22Rv1 (cell line): ENCODE data around the gene MTMR12.
"Not testable (repeated sequence)": the region's sequence is repeated elsewhere in the genome, so short reads cannot be mapped to it uniquely, and the experiment has no call there.

ENCODE experiments used
- H3K27ac ChIP-seq: fragments of 450-650 bp; 2 replicates; pipeline ENCODE4 v1.5.1; 2017
- ZFX ChIP-seq: fragments of 450-650 bp; IDR thresholded peaks from 2 replicates; pipeline ENCODE4 v1.6.1; 2017; ENCODE audit warnings: antibody characterized with exemption, borderline replicate concordance
- TF ChIP-seq, protein P1 (sequence below): fragments of 450-650 bp; IDR thresholded peaks from 2 replicates; pipeline ENCODE4 v1.5.1; 2017; ENCODE audit warnings: mild to moderate bottlenecking

The MTMR12 gene

DNA sequence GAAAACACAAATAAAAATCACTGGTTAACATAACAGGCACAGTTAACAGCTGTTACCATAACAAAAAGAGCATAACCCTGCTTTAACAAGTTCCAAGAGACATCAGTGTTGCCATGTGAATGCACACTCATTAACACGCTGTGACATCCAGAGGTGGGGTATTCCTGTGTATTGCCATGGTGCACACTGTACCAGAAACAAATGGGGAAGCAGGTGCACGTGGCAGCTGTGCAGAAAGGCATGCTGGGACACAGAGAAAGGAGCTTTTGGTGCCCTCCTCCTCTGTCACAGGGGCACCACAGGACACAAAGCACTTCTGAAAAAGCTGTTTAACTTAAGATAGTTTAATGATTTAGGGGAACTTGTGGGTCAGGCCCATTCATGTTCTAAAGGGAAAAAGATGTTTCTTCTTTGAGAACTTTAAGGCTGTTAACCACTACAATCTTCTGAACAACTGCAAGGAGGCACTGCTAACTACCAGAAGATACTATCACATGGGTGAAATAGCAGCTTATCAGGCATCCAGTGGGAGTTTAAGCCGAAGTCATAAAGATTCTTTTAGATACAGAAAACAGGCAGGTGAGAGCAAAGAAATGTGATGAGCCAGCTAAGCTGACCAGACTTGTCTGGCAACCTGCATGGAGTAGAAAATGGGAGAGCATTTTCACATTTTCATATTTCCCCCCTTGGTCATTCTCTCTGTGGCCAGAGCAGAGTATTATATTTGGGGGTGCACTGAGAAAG lies 82.2 kb downstream of the MTMR12 start:
- H3K27ac ChIP-seq, result peak overlapping the region; percentile 5; the same call in 1 of the 2 replicates
- TF ChIP-seq ZFX, result no peak
- TF ChIP-seq, protein P1, sequence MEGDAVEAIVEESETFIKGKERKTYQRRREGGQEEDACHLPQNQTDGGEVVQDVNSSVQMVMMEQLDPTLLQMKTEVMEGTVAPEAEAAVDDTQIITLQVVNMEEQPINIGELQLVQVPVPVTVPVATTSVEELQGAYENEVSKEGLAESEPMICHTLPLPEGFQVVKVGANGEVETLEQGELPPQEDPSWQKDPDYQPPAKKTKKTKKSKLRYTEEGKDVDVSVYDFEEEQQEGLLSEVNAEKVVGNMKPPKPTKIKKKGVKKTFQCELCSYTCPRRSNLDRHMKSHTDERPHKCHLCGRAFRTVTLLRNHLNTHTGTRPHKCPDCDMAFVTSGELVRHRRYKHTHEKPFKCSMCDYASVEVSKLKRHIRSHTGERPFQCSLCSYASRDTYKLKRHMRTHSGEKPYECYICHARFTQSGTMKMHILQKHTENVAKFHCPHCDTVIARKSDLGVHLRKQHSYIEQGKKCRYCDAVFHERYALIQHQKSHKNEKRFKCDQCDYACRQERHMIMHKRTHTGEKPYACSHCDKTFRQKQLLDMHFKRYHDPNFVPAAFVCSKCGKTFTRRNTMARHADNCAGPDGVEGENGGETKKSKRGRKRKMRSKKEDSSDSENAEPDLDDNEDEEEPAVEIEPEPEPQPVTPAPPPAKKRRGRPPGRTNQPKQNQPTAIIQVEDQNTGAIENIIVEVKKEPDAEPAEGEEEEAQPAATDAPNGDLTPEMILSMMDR, result no peak

DNA sequence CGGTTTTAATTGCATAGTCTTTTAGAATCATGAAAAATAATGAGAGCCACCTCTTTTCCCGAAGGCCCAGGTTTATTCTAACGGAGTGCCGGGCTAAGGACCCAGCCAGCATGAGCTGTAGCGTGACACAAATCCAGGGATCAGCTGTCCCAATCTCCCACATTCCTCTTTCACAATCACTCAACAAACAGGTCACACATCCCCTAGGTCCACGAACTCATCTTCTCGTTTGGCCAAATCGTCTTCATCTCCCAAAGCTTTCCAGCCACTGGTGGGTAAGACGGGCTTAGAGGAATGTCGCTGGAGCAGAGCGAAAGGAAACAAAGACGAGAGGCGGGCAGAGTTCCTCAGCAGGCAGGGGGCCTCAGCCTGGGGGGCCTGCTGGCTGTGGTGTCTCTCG lies 83.2 kb downstream of the MTMR12 start:
- no peak overlapping the region for H3K27ac ChIP-seq
- TF ChIP-seq, protein P1, result no peak
- no peak for TF ChIP-seq ZFX

DNA sequence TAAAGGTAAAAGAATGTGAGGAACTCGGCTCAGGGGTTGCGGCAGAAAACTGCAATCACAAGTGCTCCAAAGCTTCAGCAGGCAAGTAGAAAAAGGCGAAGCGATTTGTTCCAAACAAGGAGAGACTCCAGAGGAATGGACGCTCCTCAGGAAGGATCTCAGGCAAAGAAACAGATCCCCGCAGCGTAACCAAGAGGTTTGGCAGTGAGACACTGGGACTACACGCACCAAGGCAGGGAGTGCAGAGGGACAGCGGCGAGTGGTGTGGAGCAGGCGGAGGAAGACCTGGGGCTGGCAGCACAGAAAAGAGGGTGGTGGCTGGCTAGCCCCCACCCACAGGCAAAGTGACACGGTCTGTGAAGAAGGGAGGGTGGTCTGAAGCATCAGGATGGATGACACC lies 83.9 kb downstream of the MTMR12 start:
- H3K27ac ChIP-seq, result no peak overlapping the region
- TF ChIP-seq, protein P1, result no peak

DNA sequence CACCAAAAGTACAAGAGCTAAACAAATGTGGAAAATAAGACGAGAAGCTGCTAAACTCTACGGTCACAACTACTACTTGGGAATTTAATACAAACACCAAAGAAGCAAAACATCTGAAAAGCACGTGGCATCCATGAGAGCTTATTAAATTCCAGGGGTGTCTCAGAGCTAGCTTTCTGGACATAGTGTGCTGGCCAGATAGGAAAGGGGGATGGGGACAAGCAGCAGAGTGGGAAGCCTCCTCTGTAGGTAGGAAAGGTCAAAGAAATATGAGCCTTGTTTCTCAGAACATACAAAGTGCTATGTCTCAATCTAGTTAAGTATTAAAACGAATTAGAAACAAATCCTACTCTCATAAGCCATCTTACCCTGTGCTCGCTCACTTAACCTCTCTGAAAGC lies 87.3 kb downstream of the MTMR12 start:
- TF ChIP-seq, protein P1, result no peak
- no peak for TF ChIP-seq ZFX
- no peak overlapping the region for H3K27ac ChIP-seq

DNA sequence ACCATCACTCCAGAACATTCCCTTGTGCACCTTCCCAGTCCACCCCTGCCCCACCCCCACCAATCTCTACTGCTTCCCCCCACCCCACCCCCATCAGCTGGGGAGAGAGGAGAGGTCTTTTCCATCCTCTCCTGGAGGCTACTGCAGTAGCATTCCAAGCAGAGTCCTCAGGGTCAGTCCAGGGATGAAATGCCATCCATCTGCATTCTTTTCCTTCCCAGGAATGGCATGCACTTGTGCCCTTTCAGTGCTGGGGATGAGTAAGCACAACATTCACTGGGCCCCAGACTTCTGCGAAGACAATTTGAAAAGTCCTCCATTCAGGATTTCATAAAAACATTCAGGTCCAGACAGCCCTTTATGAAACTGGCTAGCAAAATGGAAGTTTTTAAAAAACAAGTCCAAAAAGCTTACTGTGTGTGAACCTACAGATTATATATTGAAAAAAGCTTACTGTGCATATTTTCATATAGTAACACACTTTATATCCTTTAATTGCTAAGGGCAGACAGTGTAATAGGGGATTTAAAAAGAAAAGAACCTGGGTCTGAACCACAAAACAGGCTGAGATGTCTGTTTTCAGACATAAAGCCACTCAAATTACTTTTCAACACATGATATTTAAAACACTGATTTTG lies 88.6 kb downstream of the MTMR12 start:
- H3K27ac ChIP-seq, result no peak overlapping the region

DNA sequence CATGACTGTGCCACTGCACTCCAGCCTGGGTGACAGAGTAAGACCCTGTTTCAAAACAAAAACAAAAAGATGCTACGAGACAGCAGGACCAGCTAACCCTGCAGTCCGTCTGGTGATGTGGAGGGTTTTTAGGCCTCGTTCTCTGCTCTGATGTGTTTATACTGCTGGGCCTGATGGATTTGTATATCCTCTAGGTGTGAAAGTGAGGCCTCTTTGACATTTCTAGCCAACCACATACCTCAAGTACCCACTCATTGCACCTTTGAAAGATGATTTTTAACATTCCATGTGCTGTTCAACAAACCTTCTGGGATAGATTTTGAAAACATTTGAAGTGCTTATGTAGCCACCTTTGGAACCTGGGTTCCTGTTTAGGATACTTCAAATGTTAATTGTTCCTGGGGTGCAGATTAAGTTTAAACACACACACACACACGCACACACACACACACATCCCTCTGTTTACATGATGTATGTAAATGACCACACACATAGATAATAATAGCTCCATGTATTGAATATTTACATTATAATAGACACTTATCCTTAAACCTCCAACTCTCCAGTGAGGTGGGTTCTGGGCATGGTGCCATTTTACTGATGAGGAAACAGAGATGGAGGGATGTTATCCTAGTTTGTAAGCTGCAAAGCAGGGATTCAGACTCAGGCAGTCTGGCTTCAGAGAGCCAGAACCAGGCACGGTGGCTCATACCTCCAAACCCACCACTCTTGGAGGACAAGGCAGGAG lies 89.8 kb downstream of the MTMR12 start:
- H3K27ac ChIP-seq, result no peak overlapping the region
- TF ChIP-seq ZFX, result no peak
- TF ChIP-seq, protein P1, result no peak

More for the DNA sequence above, 88.6 kb downstream of the MTMR12 start:
- TF ChIP-seq, protein P1, result no peak
- no peak for TF ChIP-seq ZFX

DNA sequence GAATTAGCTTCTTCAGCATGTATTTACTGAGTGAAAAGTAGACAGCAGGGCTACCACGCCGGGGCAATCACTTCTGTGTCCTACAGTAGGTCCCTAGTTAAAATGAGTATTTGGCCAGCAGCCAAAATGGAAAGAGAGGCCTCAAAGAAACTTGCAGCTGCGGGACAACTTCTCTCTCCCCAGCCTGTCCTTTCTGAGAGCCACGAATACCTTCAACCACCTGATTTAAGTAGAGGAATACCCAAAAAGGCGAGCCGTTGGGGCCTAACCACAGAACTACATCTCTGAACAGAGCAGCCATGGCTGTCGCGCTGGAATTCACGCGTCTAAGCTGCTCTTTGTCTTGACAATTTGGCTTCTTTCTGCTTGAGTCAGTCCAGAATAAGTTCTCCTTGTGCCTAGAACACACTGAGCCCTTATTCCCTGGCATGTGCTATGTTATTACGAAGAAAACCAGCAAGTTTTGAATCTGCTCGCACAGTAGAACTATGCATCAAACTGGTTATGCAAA lies 94.8 kb downstream of the MTMR12 start:
- no peak overlapping the region for H3K27ac ChIP-seq
- TF ChIP-seq, protein P1, result no peak
- no peak for TF ChIP-seq ZFX

DNA sequence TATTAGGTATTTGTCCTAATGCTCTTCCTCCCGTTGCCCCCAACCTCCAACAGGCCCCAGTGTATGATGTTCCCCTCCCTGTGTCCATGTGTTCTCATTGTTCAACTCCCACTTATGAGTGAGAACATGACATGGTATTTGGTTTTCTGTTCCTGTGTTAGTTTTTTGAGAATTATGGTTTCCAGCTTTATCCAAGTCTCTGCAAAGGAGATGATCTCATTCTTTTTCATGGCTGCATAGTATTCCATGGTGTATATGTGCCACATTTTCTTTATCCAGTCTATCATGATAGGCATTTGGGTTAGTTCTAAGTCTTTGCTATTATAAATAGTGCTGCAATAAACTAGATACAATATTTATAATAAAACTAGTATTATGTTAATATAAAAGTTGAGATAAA lies 98.4 kb downstream of the MTMR12 start:
- not testable (repeated sequence) for H3K27ac ChIP-seq
